GM23338 (cell line): ENCODE results near the gene NPHP1. TPM values are rescaled to one million over a fixed set of nuclear protein-coding genes. Genes with fewer than 3 reads are reported as not detected.

Experiments used
- ATAC-seq: fragments of 200-7000 bp; cut with Tn5 transposase; 3 replicates; pipeline ENCODE4 v1.9.1; 2020
- DNase-seq: peaks from one replicate; pipeline ENCODE4 v3.0.0-alpha.2; 2015; ENCODE audit warnings: low spot score
- H2AFZ ChIP-seq: fragments of 200-600 bp; sonication (generic); 2 replicates; pipeline ENCODE4 v1.8.0; 2016; ENCODE audit warnings: antibody characterized with exemption, mild to moderate bottlenecking, moderate library complexity
- H3F3A ChIP-seq: fragments of 200-600 bp; sonication (generic); replicated peaks from 2 replicates; pipeline ENCODE4 v1.8.0; 2017; ENCODE audit warnings: antibody characterized with exemption, mixed run types, low read depth
- H3K27ac ChIP-seq: fragments of 200-600 bp; sonication (generic); 2 replicates; pipeline ENCODE4 v1.6.1; 2016; ENCODE audit warnings: low read depth
- H3K27me3 ChIP-seq: fragments of 200-600 bp; sonication (generic); 2 replicates; pipeline ENCODE4 v1.8.0; 2016; ENCODE audit warnings: mild to moderate bottlenecking, mixed run types, moderate library complexity; ENCODE audit not compliant: insufficient read depth
- H3K36me3 ChIP-seq: fragments of 200-600 bp; sonication (generic); 2 replicates; pipeline ENCODE4 v1.8.0; 2016; ENCODE audit warnings: mild to moderate bottlenecking; ENCODE audit not compliant: insufficient read depth
- H3K4me1 ChIP-seq: fragments of 200-600 bp; sonication (generic); 2 replicates; pipeline ENCODE4 v1.8.0; 2016; ENCODE audit warnings: mild to moderate bottlenecking, moderate library complexity; ENCODE audit not compliant: insufficient read depth
- H3K4me2 ChIP-seq: fragments of 200-600 bp; sonication (generic); 2 replicates; pipeline ENCODE4 v1.7.1; 2017; ENCODE audit warnings: mixed run types
- H3K4me3 ChIP-seq: fragments of 200-600 bp; sonication (generic); 2 replicates; pipeline ENCODE4 v1.6.1; 2016; ENCODE audit warnings: mixed run types
- H3K79me2 ChIP-seq: fragments of 200-600 bp; sonication (generic); replicated peaks from 2 replicates; pipeline ENCODE4 v1.8.0; 2017; ENCODE audit warnings: mild to moderate bottlenecking; ENCODE audit not compliant: insufficient read depth
- H3K9me2 ChIP-seq: fragments of 200-600 bp; sonication (generic); 2 replicates; pipeline ENCODE4 v1.8.0; 2017; ENCODE audit not compliant: insufficient read depth
- H4K20me1 ChIP-seq: fragments of 200-600 bp; sonication (generic); replicated peaks from 2 replicates; pipeline ENCODE4 v1.8.0; 2017; ENCODE audit warnings: mild to moderate bottlenecking; ENCODE audit not compliant: insufficient read depth
- H3K27ac Mint-ChIP-seq: 2 replicates; pipeline ENCODE4 v1.8.0; 2020; ENCODE audit warnings: inconsistent platforms, mild to moderate bottlenecking, moderate library complexity, mixed read lengths
- H3K27me3 Mint-ChIP-seq: 3 replicates; pipeline ENCODE4 v1.8.0; 2022; ENCODE audit warnings: low read depth, mild to moderate bottlenecking, moderate library complexity, mixed read lengths, inconsistent platforms; ENCODE audit not compliant: insufficient read depth, poor library complexity
- H3K36me3 Mint-ChIP-seq: 3 replicates; pipeline ENCODE4 v1.8.0; 2021; ENCODE audit warnings: low read depth, mild to moderate bottlenecking, inconsistent platforms, moderate library complexity, mixed read lengths
- H3K4me1 Mint-ChIP-seq: 3 replicates; pipeline ENCODE4 v1.8.0; 2020; ENCODE audit warnings: mild to moderate bottlenecking, inconsistent platforms, mixed read lengths
- H3K4me3 Mint-ChIP-seq: 3 replicates; pipeline ENCODE4 v1.8.0; 2021; ENCODE audit warnings: moderate library complexity, mild to moderate bottlenecking, inconsistent platforms, mixed read lengths
- H3K9me3 Mint-ChIP-seq: 3 replicates; pipeline ENCODE4 v1.8.0; 2020; ENCODE audit warnings: moderate library complexity, mild to moderate bottlenecking, inconsistent platforms, mixed read lengths
- CREB1 ChIP-seq: fragments of 250-450 bp; sonication (Bioruptor Pico); IDR thresholded peaks from 2 replicates; pipeline ENCODE4 v1.5.0; 2020; ENCODE audit warnings: low read depth, mild to moderate bottlenecking, moderate library complexity
- EZH2 ChIP-seq: fragments of 200-600 bp; sonication (generic); IDR thresholded peaks from one replicate; pipeline ENCODE4 v1.8.0; 2017; ENCODE audit warnings: antibody characterized with exemption, mild to moderate bottlenecking, low read depth; ENCODE audit not compliant: unreplicated experiment
- EZH2phosphoT487 ChIP-seq: fragments of 200-600 bp; sonication (generic); IDR thresholded peaks from one replicate; pipeline ENCODE4 v1.8.1; 2018; ENCODE audit warnings: antibody characterized with exemption; ENCODE audit not compliant: unreplicated experiment
- JUNB ChIP-seq: IDR thresholded peaks from one replicate; pipeline ENCODE4 v1.6.1; 2016; ENCODE audit warnings: antibody characterized with exemption; ENCODE audit not compliant: unreplicated experiment
- NANOG ChIP-seq: IDR thresholded peaks from 2 replicates; pipeline ENCODE4 v1.6.1; 2016; ENCODE audit warnings: antibody characterized with exemption, borderline replicate concordance
- POLR2AphosphoS5 ChIP-seq: IDR thresholded peaks from 2 replicates; pipeline ENCODE4 v1.6.1; 2016; ENCODE audit warnings: antibody characterized with exemption, low read depth
- STAT1 ChIP-seq: IDR thresholded peaks from one replicate; pipeline ENCODE4 v1.6.1; 2016; ENCODE audit warnings: antibody characterized with exemption; ENCODE audit not compliant: unreplicated experiment
- ZNF114 ChIP-seq: fragments of 250-450 bp; sonication (Bioruptor Pico); IDR thresholded peaks from 2 replicates; pipeline ENCODE4 v1.5.0; 2020; ENCODE audit warnings: mild to moderate bottlenecking, moderate library complexity
- ZNF331 ChIP-seq: fragments of 250-450 bp; sonication (Bioruptor Pico); IDR thresholded peaks from 2 replicates; pipeline ENCODE4 v1.5.0; 2020; ENCODE audit warnings: low read depth, mild to moderate bottlenecking, moderate library complexity
- polyA plus RNA-seq: library from polyadenylated mRNA; unstranded; fragments of >200 nt; fragmentation: Nextera tagmentation; extraction: Ambion mirVana; gene quantifications from 2 replicates; pipeline ENCODE4 v1.2.1, GENCODE V29; 2016
- total RNA-seq: library from RNA; depleted of rRNA; stranded (reverse); fragments of >200 nt; shearing (Covaris generic); gene quantifications from 2 replicates; pipeline ENCODE4 v1.2.3, GENCODE V29; 2014
- TF ChIP-seq, protein P1 (sequence below): IDR thresholded peaks from 2 replicates; pipeline ENCODE4 v1.6.1; 2016; ENCODE audit warnings: antibody characterized with exemption
- TF ChIP-seq, protein P2 (sequence below): IDR thresholded peaks from one replicate; pipeline ENCODE4 v1.6.1; 2018; ENCODE audit warnings: antibody characterized with exemption; ENCODE audit not compliant: unreplicated experiment
- TF ChIP-seq, protein P3 (sequence below), 2 experiments: fragments of 200-600 bp in 1 of 2; sonication (generic) in 1 of 2; conservative IDR thresholded peaks; 2 replicates each; pipeline versions ENCODE4 v1.5.1 to v1.6.1; 2016 to 2017; ENCODE audit warnings: antibody characterized with exemption in 2 of 2, low read depth in 2 of 2, mild to moderate bottlenecking in 2 of 2, moderate library complexity in 1 of 2
- TF ChIP-seq, protein P4 (sequence below): fragments of 250-450 bp; sonication (Bioruptor Pico); IDR thresholded peaks from 2 replicates; pipeline ENCODE4 v1.5.0; 2020; ENCODE audit warnings: mild to moderate bottlenecking, moderate library complexity

The NPHP1 gene
- total and polyA plus RNA-seq, 2 experiments from 2014 or later, result 4.6 to 10.0 TPM

DNA sequence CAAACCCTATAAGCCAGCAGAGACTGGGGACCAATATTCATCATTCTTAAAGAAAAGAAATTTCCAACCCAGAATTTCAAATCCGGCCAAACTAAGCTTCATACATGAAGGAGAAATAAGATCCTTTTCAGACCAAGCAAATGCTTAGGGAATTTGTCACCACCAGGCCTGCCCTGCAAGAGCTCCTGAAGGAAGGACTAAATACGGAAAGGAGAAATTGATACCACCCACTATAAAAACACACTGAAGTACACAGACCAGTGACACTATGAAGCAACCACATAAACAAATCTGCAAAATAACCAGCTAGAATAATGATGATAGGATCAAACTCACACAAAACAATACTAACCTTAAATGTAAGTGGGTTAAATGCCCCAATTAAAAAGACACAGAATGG is 22.4 kb downstream of the NPHP1 start:
- Histone ChIP-seq H3F3A (no peaks in the 10 kb centered on the region), H3K27me3 (no peaks in the 10 kb centered on the region), H3K27ac (no peak overlapping the region), H3K9me2 (peaks cover 4% of the 10 kb centered on the region; the same call in 1 of the 2 replicates), H3K36me3 (no peaks in the 10 kb centered on the region; the same call in 1 of the 2 replicates), H3K79me2 (no peaks in the 10 kb centered on the region), H3K4me3 (no peak overlapping the region), H3K4me2 (no peak overlapping the region), H2AFZ (no peak overlapping the region), H4K20me1 (no peaks in the 10 kb centered on the region), H3K4me1 (no peaks in the 10 kb centered on the region)
- Mint-ChIP-seq H3K36me3 (peaks cover 33% of the 10 kb centered on the region), H3K4me3 (no peak overlapping the region), H3K9me3 (peaks cover 46% of the 10 kb centered on the region), H3K27me3 (peaks cover 4% of the 10 kb centered on the region), H3K4me1 (no peaks in the 10 kb centered on the region; the same call in 2 of the 3 replicates), H3K27ac (no peak overlapping the region)
- TF ChIP-seq, protein P1, sequence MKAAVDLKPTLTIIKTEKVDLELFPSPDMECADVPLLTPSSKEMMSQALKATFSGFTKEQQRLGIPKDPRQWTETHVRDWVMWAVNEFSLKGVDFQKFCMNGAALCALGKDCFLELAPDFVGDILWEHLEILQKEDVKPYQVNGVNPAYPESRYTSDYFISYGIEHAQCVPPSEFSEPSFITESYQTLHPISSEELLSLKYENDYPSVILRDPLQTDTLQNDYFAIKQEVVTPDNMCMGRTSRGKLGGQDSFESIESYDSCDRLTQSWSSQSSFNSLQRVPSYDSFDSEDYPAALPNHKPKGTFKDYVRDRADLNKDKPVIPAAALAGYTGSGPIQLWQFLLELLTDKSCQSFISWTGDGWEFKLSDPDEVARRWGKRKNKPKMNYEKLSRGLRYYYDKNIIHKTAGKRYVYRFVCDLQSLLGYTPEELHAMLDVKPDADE, result no peak
- no peak for TF ChIP-seq POLR2AphosphoS5
- TF ChIP-seq, protein P2, sequence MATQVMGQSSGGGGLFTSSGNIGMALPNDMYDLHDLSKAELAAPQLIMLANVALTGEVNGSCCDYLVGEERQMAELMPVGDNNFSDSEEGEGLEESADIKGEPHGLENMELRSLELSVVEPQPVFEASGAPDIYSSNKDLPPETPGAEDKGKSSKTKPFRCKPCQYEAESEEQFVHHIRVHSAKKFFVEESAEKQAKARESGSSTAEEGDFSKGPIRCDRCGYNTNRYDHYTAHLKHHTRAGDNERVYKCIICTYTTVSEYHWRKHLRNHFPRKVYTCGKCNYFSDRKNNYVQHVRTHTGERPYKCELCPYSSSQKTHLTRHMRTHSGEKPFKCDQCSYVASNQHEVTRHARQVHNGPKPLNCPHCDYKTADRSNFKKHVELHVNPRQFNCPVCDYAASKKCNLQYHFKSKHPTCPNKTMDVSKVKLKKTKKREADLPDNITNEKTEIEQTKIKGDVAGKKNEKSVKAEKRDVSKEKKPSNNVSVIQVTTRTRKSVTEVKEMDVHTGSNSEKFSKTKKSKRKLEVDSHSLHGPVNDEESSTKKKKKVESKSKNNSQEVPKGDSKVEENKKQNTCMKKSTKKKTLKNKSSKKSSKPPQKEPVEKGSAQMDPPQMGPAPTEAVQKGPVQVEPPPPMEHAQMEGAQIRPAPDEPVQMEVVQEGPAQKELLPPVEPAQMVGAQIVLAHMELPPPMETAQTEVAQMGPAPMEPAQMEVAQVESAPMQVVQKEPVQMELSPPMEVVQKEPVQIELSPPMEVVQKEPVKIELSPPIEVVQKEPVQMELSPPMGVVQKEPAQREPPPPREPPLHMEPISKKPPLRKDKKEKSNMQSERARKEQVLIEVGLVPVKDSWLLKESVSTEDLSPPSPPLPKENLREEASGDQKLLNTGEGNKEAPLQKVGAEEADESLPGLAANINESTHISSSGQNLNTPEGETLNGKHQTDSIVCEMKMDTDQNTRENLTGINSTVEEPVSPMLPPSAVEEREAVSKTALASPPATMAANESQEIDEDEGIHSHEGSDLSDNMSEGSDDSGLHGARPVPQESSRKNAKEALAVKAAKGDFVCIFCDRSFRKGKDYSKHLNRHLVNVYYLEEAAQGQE, result no peak
- no peak for TF ChIP-seq EZH2
- TF ChIP-seq, protein P3, sequence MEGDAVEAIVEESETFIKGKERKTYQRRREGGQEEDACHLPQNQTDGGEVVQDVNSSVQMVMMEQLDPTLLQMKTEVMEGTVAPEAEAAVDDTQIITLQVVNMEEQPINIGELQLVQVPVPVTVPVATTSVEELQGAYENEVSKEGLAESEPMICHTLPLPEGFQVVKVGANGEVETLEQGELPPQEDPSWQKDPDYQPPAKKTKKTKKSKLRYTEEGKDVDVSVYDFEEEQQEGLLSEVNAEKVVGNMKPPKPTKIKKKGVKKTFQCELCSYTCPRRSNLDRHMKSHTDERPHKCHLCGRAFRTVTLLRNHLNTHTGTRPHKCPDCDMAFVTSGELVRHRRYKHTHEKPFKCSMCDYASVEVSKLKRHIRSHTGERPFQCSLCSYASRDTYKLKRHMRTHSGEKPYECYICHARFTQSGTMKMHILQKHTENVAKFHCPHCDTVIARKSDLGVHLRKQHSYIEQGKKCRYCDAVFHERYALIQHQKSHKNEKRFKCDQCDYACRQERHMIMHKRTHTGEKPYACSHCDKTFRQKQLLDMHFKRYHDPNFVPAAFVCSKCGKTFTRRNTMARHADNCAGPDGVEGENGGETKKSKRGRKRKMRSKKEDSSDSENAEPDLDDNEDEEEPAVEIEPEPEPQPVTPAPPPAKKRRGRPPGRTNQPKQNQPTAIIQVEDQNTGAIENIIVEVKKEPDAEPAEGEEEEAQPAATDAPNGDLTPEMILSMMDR (conservative IDR thresholded peaks at IDR 0.05; ENCODE audit: low read depth in 2 of 2), result no peak
- no peak for TF ChIP-seq STAT1
- TF ChIP-seq, protein P4, sequence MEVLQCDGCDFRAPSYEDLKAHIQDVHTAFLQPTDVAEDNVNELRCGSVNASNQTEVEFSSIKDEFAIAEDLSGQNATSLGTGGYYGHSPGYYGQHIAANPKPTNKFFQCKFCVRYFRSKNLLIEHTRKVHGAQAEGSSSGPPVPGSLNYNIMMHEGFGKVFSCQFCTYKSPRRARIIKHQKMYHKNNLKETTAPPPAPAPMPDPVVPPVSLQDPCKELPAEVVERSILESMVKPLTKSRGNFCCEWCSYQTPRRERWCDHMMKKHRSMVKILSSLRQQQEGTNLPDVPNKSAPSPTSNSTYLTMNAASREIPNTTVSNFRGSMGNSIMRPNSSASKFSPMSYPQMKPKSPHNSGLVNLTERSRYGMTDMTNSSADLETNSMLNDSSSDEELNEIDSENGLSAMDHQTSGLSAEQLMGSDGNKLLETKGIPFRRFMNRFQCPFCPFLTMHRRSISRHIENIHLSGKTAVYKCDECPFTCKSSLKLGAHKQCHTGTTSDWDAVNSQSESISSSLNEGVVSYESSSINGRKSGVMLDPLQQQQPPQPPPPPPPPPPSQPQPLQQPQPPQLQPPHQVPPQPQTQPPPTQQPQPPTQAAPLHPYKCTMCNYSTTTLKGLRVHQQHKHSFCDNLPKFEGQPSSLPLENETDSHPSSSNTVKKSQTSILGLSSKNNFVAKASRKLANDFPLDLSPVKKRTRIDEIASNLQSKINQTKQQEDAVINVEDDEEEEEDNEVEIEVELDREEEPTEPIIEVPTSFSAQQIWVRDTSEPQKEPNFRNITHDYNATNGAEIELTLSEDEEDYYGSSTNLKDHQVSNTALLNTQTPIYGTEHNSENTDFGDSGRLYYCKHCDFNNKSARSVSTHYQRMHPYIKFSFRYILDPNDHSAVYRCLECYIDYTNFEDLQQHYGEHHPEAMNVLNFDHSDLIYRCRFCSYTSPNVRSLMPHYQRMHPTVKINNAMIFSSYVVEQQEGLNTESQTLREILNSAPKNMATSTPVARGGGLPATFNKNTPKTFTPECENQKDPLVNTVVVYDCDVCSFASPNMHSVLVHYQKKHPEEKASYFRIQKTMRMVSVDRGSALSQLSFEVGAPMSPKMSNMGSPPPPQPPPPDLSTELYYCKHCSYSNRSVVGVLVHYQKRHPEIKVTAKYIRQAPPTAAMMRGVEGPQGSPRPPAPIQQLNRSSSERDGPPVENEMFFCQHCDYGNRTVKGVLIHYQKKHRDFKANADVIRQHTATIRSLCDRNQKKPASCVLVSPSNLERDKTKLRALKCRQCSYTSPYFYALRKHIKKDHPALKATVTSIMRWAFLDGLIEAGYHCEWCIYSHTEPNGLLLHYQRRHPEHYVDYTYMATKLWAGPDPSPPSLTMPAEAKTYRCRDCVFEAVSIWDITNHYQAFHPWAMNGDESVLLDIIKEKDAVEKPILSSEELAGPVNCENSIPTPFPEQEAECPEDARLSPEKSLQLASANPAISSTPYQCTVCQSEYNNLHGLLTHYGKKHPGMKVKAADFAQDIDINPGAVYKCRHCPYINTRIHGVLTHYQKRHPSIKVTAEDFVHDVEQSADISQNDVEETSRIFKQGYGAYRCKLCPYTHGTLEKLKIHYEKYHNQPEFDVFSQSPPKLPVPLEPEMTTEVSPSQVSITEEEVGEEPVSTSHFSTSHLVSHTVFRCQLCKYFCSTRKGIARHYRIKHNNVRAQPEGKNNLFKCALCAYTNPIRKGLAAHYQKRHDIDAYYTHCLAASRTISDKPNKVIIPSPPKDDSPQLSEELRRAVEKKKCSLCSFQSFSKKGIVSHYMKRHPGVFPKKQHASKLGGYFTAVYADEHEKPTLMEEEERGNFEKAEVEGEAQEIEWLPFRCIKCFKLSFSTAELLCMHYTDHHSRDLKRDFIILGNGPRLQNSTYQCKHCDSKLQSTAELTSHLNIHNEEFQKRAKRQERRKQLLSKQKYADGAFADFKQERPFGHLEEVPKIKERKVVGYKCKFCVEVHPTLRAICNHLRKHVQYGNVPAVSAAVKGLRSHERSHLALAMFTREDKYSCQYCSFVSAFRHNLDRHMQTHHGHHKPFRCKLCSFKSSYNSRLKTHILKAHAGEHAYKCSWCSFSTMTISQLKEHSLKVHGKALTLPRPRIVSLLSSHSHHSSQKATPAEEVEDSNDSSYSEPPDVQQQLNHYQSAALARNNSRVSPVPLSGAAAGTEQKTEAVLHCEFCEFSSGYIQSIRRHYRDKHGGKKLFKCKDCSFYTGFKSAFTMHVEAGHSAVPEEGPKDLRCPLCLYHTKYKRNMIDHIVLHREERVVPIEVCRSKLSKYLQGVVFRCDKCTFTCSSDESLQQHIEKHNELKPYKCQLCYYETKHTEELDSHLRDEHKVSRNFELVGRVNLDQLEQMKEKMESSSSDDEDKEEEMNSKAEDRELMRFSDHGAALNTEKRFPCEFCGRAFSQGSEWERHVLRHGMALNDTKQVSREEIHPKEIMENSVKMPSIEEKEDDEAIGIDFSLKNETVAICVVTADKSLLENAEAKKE (CRISPR knock-in tag), result no peak
- no peak for TF ChIP-seq ZNF114 (CRISPR knock-in tag)
- no peak for TF ChIP-seq ZNF331 (CRISPR knock-in tag)
- no peak for TF ChIP-seq JUNB
- no peak for TF ChIP-seq CREB1 (CRISPR knock-in tag)
- TF ChIP-seq EZH2phosphoT487, result no peak
- no peak for TF ChIP-seq NANOG
- ATAC-seq (no peak), DNase-seq (no peak)
